SW 1271 (cell line): Measurements from ENCODE around the gene SNCAIP.
A peak's percentile ranks its signal among the peaks of the same experiment; 100 is the strongest.
"Not testable (repeated sequence)": the region's sequence is repeated elsewhere in the genome, so short reads cannot be mapped to it uniquely, and the experiment has no call there.

Source experiments
- DNase-seq, 2 experiments: peaks; one replicate each; lab custom pipeline; 2025; lab: John Stamatoyannopoulos, UW

Gene SNCAIP

GRCh38 chr5:122468351-122469116, 156.5 kb downstream of the SNCAIP start:
- no peak for DNase-seq

GRCh38 chr5:122469384-122469919, 157.4 kb downstream of the SNCAIP start:
- no peak for DNase-seq

- DNase-seq: no peak
Measured at GRCh38 chr5:122470365-122470764, 158.3 kb downstream of the SNCAIP start.

- DNase-seq: no peak
Measured at GRCh38 chr5:122471031-122471751, 159.2 kb downstream of the SNCAIP start.

GRCh38 chr5:122471752-122472061, 159.7 kb downstream of the SNCAIP start:
- DNase-seq: no peak

- no peak for DNase-seq
Measured at GRCh38 chr5:122473138-122473843, 161.3 kb downstream of the SNCAIP start.

GRCh38 chr5:122473941-122474340, 161.9 kb downstream of the SNCAIP start:
- no peak for DNase-seq

GRCh38 chr5:122478741-122479442, 166.9 kb downstream of the SNCAIP start:
- DNase-seq: no peak

GRCh38 chr5:122480146-122480545, 168.1 kb downstream of the SNCAIP start:
- DNase-seq: no peak

- DNase-seq: no peak
Measured at GRCh38 chr5:122484103-122484502, 172.1 kb downstream of the SNCAIP start.

GRCh38 chr5:122485226-122485625, 173.2 kb downstream of the SNCAIP start:
- no peak for DNase-seq

- not testable (repeated sequence) for DNase-seq
Measured at GRCh38 chr5:122486616-122487015, 174.6 kb downstream of the SNCAIP start.

- DNase-seq: no peak
Measured at GRCh38 chr5:122490718-122491117, 178.7 kb downstream of the SNCAIP start.

GRCh38 chr5:122492675-122493074, 180.6 kb downstream of the SNCAIP start:
- peak in 1 of 2 experiments; percentile 23 for DNase-seq

- no peak for DNase-seq
Measured at GRCh38 chr5:122493091-122494021, 181.3 kb downstream of the SNCAIP start.

- DNase-seq: no peak
Measured at GRCh38 chr5:122494109-122494508, 182.1 kb downstream of the SNCAIP start.

GRCh38 chr5:122498163-122498562, 186.1 kb downstream of the SNCAIP start:
- no peak for DNase-seq

- DNase-seq: no peak
Measured at GRCh38 chr5:122499585-122499984, 187.5 kb downstream of the SNCAIP start.

- peak in 1 of 2 experiments; percentile 52 for DNase-seq
Measured at GRCh38 chr5:122500245-122501088, 188.4 kb downstream of the SNCAIP start.

- DNase-seq: no peak
Measured at GRCh38 chr5:122501089-122501435, 189.0 kb downstream of the SNCAIP start.
